NCI-H2081 treated with DMSO at 0.1 percent for 48 hours (cell line): Measurements from ENCODE around the gene MARK3.

Experiments used
- DNase-seq: peaks from one replicate; lab custom pipeline; 2025; lab: John Stamatoyannopoulos, UW

Gene MARK3

DNA sequence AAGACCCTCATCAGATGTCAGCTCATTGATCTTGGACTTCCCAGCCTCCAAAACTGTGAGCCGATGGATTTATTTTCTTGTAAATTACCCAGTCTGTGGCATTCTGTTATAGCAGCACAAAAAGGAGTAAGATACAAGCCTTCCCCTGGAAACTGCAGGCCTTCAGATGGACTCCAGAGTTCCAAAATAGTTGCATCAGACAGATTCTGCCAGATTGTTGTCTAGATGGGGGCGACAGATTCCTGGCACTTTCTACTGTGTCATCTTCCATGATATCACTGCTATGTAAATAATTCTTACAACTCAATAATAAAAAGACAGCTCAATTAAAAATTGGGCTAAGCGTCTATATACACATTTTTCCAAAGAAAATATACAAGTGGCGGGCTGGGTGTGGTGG lies 17.2 kb upstream of the MARK3 start:
- no peak for DNase-seq

DNA sequence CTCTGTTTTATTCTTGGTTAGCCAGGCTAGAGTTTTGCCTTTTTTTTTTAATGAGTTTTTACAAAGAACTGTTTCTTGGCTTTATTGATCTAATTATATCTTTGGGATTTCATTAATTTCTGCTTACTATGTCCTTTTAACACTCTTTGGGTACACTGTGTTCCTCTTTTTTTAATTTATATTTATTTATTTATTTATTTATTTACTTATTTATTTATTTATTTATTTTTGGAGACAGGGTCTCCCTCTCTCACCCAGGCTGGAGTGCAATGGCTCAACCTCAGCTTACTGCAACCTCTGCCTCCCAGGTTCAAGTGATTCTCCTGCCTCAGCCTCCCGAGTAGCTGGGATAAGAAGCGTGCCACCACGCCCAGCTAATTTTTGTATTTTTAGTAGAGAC lies 15.1 kb upstream of the MARK3 start:
- DNase-seq = no peak

DNA sequence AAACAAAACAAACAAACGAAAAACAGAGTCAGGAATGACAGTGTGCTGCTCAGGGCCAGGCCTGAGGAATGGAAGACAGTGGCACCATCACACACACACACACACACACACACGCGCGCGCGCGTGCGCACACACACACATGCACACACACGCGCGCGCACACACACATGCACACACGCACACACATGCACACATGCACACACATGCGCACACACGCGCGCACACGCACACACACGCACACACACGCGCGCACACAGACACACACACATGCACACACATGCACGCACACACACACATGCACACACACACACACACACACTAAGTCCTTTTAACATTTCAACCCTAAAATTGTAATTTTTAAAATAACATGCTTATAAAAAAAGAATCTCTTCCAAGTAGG lies 13.2 kb upstream of the MARK3 start:
- DNase-seq = no peak

DNA sequence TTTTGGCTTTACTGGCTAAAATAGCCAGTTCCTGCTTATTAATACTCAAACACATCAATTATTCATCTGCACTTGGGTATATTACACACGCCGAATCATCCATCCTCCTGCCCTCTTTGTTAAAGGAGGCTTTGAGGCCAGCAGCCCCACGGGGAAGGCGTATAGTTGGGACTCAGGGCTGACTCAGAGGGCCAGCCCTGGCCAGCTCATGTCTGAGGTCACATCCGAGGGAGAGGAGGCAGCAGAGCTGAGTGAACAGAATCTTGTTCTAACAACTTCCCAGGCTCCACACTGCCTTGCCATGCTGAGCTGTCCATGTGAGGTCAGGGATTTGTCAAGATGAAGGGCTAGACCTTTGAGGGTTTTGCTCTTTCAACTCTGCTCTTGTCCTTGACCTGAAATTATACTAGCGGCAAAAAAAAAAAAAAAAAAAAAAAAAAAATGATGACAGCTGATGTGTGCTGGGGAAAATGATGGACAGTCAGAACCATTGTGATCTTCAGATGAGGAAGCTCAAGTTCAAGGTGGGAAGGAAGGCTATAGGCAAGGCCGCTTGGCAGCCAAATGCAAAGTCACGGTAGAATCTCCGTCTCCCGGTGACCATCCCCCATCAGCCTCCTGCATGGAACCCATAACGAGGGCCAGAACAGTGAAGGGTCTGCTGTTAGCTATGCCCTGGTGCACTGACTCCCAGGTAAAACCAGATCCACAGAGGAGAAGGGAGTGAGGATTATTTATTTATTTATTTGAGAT lies 12.5 kb upstream of the MARK3 start:
- no peak for DNase-seq

DNA sequence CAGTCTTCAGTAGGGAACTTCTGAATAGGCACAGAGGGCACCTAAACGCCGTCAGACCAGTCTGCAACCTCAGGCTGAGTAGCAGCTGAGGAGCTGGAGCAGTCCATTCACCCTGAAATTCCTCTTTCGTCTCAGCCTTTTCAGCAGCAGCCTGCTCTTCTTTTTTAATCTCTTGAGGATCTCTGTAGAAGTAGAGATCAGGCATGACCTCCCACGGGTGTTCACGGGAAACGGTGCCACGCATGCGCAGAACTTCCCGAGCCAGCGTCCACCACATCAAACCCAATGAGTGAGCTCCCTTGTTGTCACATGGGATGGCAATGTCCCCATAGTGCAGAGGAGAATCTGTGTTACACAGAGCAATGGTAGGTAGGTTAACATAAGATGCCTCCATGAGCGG lies 11.1 kb upstream of the MARK3 start:
- DNase-seq = no peak

DNA sequence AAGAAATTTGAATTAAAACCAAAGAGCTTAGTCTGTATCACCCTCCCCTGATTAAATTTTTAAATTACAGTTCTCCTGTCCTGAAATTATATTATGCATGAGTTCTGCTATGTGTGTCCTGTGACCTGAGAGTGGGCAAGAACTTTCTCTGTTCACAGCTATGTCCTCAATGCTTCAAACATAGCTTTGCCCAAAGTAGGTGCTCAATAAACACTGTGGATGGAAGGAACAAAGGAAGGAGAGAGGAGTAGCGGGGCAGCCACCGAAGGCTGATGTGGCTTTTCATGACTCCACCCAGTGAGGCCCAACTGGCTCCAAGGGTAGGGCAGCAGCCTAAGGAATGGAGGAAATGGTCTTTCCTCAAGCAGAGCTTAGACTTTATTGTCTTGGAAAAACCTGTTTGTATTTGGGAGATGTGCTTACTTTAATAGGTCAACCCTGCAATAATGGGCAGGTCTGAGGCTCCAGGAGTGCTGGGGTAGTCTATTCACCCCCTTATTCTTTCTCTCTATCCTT lies 7.6 kb upstream of the MARK3 start:
- DNase-seq = no peak

DNA sequence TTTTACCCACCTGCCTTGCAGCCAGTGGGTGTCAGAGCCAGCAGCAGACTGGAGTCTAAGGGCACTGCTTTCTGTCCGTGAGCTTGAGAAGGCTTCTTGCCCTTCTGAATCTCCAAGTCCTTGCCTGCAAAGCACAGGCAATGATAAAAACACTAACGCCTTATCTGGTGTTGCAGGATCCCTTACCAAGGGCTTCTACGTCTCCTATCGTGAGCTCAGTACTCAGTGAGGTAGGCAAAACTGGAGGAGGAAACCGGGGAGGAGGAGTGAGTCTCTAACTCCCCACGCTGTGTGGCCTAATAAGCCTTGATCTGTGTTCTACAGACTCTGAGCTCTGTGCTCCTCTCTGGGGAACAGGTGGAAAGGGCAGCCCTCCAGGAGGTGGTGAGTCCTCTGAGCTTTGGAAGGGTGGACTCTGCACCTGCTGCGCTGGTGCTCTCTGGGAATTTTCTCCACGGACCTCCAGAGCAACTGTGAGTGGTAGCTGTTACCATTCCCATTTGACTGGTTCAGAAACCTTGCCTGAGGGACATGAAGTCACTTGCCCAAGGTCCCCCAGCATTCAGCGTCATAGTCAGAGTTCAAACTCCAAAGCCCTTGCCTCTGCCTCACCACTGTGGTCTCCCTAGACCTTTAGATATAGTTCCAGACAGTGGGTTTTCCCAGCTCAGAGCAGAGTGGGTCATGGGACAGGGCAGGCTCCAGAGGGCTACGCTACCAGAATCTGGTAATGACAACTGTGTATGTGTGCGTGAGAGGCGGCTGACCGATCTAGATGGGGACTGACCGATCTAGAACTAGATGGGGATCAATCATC lies 7.0 kb upstream of the MARK3 start:
- DNase-seq = no peak

DNA sequence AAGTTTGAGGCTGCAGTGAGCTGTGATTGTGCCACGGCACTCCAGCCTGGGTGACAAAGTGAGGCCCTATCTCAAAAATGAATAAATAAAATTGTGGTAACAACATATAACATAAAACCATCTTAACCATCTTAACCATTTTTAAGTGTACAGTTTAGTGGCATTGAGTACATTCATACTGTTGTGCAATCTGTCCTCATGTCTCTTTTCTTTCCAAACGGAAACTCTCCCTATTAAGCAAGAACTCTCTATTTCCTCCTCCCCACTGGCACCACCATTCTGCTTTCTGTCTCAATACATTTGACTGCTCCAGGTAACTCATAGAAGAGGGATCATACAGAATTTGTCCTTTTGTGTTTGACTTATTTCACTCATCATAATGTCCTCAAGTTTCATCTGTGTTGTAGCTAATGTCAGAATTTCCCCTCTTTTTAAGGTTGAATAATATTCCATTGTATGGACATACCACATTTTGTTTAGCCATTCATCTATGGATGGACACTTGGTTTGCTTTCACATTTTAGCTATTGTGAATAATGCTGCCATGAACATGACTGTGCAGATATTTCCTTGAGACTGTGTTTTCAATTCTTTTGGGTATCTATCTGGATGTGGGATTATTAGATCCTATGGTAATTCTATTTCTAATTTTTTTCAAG lies 4.4 kb upstream of the MARK3 start:
- no peak for DNase-seq

DNA sequence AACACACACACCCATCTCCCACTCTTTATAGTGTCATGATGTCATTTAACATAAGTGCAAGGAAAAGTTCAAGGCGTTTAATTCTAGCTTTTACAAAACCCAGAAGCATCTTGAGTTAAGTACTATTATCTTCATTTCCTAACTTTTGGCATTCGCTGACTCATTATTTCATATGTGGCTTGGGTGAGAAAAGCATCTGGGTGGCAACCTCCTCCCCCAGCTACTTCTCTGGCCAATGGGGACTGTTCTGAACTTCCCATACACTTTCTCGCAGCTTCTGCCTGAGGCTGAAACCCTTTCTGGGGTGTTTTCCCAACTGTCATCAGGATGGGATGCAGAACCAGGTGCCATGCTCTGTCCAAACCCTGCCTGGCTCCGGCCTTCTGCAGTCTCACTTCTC lies 2.8 kb upstream of the MARK3 start:
- DNase-seq = no peak

DNA sequence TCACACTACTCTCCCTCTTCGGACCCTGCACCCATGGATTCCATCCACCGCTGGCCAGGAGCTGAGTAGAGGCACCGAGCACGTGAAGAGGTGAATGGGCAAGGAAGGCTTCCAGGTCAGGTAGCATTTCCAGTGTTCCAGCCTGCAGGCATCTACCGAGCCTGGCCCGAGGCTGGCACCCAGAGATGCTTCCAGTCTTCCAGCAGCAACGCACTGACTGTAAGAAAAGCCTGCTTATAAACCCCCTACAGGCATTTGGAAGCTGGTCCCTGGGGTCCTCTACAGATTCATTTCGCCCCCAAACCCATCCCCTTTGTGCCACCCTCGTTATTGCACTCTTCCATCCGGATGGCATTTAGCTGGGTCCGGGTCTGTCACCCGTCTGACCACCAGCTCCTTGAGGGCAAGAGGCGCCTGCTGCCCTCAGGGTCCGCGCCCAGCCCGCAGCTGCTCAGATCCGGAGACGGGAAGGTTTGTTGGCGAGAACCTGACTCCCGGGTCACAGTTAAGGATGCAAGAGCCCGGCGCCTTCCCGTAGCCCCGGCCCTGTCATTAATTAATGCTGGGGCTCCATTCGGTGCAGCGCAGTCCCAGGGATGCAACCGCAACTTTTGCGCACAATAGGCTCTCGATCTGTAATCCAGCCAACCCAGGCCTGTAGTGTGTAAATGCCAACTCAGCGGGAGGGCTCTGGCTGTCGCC lies 614 bp upstream of the MARK3 start:
- no peak for DNase-seq

DNA sequence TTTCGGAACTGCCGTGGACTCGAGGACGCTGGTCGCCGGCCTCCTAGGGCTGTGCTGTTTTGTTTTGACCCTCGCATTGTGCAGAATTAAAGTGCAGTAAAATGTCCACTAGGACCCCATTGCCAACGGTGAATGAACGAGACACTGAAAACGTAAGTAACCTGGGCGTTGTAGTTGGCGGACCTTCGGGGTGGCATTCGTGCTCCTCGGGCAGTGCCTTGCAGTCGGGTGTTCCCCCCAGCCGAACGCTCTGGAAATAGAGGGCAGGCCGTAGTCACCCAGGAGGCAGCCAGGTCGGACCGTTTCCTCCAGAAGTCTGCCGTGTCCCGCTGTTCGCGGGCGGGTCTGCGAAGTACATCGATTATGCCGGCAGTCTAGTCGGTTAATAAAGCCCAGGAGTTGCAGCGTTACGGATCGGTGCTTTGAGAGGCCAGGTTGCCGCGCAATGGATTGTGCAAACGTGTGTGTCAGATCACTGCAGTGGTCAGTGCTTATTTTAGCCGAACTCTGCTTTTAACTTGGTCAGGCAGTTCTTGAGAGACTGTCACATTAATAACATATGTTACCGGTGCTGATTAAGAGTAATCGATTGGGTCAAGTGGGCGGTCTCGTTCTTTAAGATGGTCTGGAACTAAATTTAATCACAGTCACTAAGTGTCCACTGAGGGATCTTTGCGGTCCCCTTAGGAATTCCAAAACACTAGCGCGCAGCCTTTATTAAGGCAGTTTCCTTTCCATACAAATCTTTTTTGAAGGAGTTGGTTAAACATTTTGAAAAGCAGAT lies 906 bp downstream of the MARK3 start:
- no peak for DNase-seq

DNA sequence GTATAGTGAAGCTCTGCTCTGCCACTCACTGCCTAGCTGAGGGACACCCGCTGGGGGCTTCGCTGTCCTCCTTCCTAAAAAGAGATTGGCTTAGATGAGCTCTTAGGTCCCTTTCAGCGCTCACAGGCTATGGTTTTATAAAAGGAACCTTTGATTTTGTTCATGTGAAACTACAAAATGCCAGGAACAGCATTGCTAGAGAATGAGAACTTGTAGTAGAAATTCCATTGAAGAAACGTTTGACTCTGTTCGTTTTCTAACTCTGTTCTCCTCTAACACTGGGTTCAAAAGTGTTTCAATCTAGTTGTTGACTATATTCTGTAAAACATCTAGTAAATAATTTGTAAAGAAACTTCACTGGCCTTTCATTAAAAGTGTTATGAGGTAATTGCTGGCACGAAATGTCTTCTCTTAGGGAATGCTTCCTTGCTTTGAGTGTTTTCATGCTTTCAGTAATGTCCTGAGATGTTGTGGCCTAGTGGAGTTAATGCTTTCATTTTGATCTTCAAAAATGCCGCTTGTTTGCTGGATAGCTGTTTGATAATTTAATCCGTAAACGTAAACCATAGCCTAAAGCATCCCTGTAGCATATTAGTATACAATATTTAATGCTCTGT lies 1.6 kb downstream of the MARK3 start:
- DNase-seq = no peak

DNA sequence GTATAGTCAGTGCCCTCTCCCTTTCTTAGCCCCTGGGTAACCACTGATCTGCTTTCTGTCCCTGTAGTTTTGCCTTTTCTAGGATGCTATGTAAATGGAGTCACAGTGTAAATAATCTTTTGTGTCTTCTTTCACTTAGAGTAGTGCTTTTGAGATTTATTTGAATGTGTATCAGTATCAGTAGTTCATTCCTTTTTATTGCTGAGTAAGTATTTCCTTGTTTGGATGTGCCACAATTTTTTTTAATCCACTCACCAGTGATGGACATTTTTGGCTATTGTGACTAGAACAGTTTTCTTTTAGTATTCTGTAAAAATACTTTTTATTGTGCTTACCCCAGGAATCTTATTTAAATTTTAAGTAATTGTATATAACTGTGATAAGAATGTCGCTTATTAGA lies 3.4 kb downstream of the MARK3 start:
- no peak for DNase-seq

DNA sequence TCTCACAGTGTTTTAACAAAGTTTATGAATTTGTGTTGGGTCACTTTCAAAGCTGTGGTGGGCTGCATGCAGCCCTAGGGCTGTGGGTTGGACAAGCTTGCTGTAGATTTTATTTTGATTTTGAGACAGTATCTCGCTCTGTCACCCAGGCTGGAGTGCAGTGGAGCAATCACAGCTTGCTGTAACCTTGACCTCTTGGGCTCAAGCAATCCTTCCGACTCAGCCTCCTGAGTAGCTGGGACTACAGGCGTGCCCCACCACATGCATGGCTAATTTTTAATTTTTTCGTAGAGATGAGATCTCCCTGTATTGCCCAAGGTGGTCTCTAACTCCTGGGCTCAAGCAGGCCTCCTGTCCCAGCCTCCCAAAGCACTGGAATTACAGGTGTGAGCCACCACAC lies 5.4 kb downstream of the MARK3 start:
- DNase-seq = no peak

DNA sequence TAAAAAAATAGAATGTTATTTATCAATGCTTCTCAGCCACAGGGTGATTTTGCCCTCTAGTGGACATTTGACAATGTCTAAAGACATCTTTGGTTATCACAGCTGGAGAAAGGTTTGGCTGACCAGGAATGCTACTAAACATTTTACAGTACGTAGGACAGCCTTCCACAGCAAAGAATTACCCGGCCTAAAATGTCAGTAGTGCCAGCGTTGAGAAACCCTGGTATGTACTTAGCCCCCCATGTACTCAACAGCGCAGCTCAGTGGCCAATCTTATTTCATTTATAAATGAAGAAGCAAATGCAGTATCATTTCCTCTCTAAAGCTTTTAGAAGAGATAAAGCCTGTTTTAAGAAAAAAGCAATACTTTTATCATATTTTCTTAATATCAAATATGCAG lies 5.8 kb downstream of the MARK3 start:
- no peak for DNase-seq

DNA sequence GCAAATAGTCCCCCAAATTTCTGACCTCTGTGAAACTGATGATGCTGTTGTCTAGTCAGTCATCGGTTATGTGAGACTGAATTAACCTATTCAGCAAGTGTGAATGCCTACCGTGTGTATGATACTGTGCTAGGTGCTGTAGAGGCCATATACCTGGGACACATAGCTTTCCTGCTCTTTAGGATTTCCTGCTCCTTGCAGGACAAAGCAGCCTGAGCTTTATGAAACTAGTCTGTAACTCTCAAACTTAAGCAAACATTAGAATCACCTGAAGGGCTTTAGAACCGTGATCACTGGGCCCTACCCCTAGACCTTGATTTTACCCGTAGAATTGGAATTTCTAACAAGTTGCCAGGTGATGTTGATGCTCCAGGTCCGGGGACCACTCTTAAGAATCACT lies 6.9 kb downstream of the MARK3 start:
- no peak for DNase-seq

DNA sequence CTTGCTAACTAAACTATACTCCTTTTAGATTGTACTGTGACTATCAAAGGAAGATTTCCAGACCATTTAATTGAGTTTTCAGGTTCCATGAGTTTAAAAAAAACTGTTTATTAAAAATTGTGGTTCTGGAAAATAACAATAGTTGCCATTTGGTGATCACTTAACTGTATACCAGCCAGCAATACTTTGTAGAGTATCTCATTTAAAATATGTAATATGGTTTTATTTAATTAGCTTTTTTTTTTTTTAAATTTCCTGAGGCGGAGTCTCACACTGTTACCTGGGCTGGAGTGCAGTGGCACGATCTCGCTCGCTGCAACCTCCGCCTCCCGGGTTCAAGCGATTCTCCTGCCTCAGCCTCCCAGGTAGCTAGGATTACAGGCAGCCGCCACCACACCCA lies 7.4 kb downstream of the MARK3 start:
- DNase-seq = no peak

DNA sequence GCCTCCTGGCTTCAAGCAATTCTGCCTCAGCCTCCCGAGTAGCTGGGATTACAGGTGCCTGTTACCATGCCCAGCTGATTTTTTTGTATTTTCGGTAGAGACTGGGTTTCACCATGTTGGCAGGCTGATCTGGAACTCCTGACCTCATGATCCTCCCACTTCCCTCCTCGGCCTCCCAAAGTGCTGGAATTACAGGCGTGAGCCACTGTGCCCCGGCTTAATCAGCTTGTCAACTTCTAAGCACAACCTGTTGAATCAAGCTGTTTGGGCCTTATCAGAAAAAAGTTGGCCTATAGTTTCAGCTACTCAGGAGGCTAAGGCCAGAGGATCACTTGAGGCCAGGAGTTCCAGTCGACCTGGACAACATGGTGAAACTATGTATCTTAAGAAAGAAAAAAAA lies 7.9 kb downstream of the MARK3 start:
- DNase-seq = no peak

DNA sequence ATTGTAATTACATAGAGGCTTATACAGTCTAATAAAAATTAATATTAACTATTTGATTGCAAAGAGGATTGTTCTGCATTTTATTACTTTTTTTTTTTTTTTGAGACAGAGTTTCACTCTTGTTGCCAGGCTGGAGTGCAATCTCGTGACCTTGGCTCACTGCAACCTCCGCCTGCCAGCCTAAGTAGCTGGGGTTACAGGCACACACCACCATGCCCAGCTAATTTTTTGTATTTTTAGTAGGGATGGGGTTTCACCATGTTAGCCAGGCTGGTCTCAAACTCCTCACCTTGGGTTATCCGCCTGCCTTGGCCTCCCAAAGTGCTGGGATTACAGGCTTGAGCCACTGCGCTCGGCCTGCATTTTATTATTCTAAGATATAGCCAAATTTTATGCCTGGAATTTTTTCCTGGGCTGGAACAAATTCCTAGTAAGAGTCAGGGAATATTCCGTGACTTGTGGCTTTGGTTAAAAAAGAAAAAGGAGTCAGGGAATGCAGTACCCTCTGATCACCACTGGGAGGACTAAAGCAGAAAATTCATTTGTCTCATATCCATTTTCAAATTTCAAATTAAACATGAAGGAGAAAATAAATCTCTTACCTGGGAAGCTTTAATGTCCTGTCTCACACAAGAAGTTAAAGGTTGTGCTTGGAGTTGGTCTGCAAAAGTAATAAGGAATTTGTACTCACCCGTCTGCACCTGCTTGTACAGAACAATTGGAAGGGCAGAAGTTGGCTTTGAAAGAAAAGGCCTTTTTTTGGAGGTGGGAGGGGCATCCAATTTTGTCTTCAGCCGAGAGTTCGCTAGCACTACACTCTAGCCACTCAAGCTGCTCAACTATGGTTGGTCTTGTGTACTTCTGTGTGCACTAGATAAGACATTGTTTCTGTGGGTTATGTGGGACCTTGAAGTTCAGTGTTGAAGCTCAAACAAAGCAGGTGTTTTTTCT lies 8.7 kb downstream of the MARK3 start:
- no peak for DNase-seq

DNA sequence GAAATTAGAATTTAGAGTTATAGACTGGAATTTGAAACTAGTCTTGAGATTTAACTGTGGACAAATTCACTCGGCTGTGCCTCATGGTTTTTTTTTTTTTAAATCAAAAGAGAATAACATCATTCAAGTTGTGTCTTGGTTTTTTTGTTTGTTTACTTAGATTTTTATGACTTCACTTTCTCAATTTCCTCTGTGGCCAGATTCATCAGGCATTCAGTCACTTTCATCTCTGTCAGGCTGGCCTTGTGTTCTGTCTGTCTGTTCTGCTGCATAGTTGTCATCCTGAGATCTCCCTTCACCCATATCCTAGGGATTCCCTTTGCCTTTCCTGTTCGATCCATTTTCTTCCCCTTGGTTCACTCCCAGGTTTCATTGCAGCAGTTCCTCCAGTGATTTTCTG lies 10.0 kb downstream of the MARK3 start:
- DNase-seq = no peak
